ENCODE measurements around the gene CACNA2D3. TPM values are rescaled to one million over a fixed set of nuclear protein-coding genes. Genes with fewer than 3 reads are reported as not detected.

Gene CACNA2D3
- total RNA-seq, 1 donor from 2014 or later = 21.2 TPM

DNA sequence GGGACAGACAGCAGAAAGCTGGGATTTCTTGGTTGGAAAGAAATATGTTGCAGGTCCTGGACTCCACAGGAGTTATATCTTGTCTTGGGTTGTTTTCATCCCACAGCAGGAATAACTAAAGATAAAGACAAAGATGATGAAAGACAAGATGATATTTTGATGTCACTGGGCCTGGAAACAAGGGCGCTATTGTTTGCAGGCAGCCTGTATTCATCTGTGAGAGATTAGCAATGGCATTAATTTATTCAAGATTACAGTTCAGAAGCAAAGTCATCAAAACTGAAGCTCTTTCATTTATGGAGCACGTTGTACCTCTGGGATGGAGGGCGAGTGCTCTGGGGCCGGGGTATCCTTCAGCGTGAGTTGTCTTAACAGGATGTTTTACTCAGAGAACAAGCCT lies 591.7 kb downstream of the CACNA2D3 start:
- TF ChIP-seq, protein P1, sequence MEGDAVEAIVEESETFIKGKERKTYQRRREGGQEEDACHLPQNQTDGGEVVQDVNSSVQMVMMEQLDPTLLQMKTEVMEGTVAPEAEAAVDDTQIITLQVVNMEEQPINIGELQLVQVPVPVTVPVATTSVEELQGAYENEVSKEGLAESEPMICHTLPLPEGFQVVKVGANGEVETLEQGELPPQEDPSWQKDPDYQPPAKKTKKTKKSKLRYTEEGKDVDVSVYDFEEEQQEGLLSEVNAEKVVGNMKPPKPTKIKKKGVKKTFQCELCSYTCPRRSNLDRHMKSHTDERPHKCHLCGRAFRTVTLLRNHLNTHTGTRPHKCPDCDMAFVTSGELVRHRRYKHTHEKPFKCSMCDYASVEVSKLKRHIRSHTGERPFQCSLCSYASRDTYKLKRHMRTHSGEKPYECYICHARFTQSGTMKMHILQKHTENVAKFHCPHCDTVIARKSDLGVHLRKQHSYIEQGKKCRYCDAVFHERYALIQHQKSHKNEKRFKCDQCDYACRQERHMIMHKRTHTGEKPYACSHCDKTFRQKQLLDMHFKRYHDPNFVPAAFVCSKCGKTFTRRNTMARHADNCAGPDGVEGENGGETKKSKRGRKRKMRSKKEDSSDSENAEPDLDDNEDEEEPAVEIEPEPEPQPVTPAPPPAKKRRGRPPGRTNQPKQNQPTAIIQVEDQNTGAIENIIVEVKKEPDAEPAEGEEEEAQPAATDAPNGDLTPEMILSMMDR (IDR thresholded peaks at IDR 0.05; ENCODE audit: borderline replicate concordance) = no peak
- intact Hi-C loops (cut with micrococcal nuclease) = no loop called here
- no peaks in the 10 kb centered on the region for H3K27me3 ChIP-seq (ENCODE audit: low read depth)
- no peak for DNase-seq
- no peak overlapping the region for H3K4me3 ChIP-seq
- no peaks in the 10 kb centered on the region for H3K36me3 ChIP-seq
- peak overlapping the region; percentile 4 for H3K27ac ChIP-seq (replicated peaks)
- H3K9me3 ChIP-seq (replicated peaks) = no peaks in the 10 kb centered on the region
- H3K4me1 ChIP-seq = peaks cover 20% of the 10 kb centered on the region

DNA sequence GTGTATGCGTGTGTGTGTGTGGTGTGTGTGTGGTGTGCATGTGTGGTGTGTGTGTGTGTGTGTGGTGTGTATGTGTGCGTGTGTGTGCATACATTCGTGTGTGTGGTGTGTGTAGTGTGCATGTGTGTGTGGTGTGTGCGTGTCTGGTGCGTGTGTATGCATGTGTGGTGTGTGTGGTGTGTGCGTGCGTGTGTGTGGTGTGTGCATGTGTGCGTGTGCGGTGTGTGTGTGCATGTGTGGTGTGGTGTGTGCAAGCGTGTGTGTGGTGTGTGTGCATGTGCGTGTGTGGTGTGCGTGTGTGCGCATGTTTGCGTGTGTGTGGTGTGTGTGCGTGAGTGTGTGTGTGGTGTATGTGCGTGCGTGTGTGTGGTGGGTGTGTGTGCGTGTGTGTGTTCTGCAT lies 595.2 kb downstream of the CACNA2D3 start:
- H3K4me3 ChIP-seq = no peak overlapping the region

DNA sequence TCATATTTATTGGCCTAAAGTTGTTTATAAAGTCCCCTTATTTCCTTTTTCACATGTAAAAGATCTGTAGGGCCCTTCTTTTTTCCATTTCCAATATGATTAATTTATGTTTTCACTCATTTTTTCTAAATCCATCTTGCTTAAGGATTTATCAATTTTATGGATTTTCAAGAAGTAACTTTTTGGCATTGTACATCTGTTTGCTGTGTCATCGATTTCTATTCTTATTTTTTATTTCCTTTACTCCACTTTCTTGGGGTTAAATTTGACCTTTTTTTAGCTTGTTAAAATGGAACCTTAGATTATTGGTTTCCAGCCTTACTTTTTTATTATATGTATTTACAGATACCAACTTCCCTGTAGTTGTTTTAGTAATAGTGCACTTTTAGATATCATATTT lies 597.6 kb downstream of the CACNA2D3 start:
- intact Hi-C loops (cut with micrococcal nuclease) = no loop called here
- Histone ChIP-seq H3K4me3 (no peak overlapping the region), H3K36me3 (no peaks in the 10 kb centered on the region), H3K27ac (replicated peaks) (no peak overlapping the region), H3K9me3 (replicated peaks) (no peaks in the 10 kb centered on the region), H3K27me3 (ENCODE audit: low read depth) (no peaks in the 10 kb centered on the region), H3K4me1 (no peaks in the 10 kb centered on the region)
- TF ChIP-seq, protein P1 (IDR thresholded peaks at IDR 0.05; ENCODE audit: borderline replicate concordance) = no peak
- no peak for DNase-seq

More for the DNA sequence above, 595.2 kb downstream of the CACNA2D3 start:
- no peak for DNase-seq
- no peaks in the 10 kb centered on the region for H3K9me3 ChIP-seq (replicated peaks)
- H3K27ac ChIP-seq (replicated peaks) = no peak overlapping the region
- intact Hi-C loops (cut with micrococcal nuclease) = no loop called here
- TF ChIP-seq, protein P1 (IDR thresholded peaks at IDR 0.05; ENCODE audit: borderline replicate concordance) = no peak
- no peaks in the 10 kb centered on the region for H3K36me3 ChIP-seq
- peaks cover 14% of the 10 kb centered on the region for H3K4me1 ChIP-seq
- H3K27me3 ChIP-seq (ENCODE audit: low read depth) = no peaks in the 10 kb centered on the region

DNA sequence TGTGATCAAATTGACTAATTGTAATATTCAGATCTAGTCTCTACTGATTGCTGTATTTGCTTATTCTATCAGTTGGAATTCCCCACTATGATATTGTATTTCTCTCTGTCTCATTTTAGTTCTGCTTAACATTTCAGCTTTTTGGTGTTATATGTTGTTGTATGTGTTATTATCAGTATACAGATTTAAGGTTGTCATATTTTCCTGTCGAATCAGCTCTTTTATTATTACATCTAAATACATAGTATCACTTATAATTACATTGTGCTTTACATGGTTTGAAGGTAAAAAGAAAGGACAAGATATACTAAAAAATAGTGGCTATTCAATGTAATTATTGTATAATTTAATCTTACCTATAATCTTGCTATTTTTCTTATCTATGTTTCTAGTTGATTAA lies 598.3 kb downstream of the CACNA2D3 start:
- Histone ChIP-seq H3K4me1 (no peaks in the 10 kb centered on the region), H3K27ac (replicated peaks) (no peak overlapping the region), H3K27me3 (ENCODE audit: low read depth) (no peaks in the 10 kb centered on the region), H3K36me3 (no peaks in the 10 kb centered on the region), H3K9me3 (replicated peaks) (no peaks in the 10 kb centered on the region), H3K4me3 (no peak overlapping the region)
- intact Hi-C loops (cut with micrococcal nuclease) = no loop called here
- DNase-seq = no peak
- TF ChIP-seq, protein P1 (IDR thresholded peaks at IDR 0.05; ENCODE audit: borderline replicate concordance) = no peak

DNA sequence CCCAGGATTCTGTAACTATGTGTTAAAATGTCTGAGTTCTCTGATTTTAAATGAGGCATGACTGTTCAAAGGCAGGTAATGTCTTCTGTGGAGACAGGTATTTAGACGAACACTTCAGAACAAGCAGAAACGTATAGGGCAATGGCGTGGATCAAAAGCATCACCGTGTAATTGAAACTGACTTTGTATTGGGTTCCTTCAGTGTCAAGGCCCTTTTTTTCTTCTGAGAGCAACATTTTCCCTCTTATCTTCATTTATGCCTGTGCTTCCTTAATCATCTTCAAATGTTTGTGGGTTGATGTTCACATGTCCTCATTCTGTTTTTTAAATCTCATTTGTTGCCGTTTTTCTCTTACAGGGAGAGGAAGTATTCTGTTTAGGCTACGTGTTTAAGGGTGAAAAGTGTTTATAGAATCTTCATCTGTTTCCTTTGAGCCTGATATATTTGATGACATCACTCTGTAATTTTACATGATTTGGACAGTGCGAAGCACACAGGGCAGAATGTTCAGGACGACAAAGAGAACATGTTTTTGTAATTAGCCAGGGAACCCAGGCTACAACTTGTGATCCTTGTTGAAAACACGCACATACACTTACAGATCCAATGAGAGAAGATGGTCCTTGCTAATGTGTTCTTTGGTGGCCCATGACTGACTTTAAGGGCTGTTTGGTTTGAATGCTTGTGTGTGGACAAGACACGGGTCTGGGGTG lies 609.5 kb downstream of the CACNA2D3 start:
- no peaks in the 10 kb centered on the region for H3K36me3 ChIP-seq
- peaks cover 4% of the 10 kb centered on the region for H3K4me1 ChIP-seq
- H3K9me3 ChIP-seq (replicated peaks) = peaks cover 25% of the 10 kb centered on the region
- intact Hi-C loops (cut with micrococcal nuclease) = no loop called here
- no peaks in the 10 kb centered on the region for H3K27me3 ChIP-seq (ENCODE audit: low read depth)
- no peak overlapping the region for H3K4me3 ChIP-seq
- H3K27ac ChIP-seq (replicated peaks) = no peak overlapping the region
- no peak for DNase-seq
- TF ChIP-seq, protein P1 (IDR thresholded peaks at IDR 0.05; ENCODE audit: borderline replicate concordance) = no peak
